K562 (cell line): Measurements from ENCODE around the gene IL23A. TPM values are rescaled to one million over a fixed set of nuclear protein-coding genes. Genes with fewer than 3 reads are reported as not detected.

Experiments used
- ATF4 ChIP-seq: fragments of 450-650 bp; formaldehyde crosslinking; IDR thresholded peaks from 2 replicates; pipeline ENCODE4 v1.4.0; 2022; ENCODE audit warnings: mild to moderate bottlenecking, moderate library complexity
- C11orf30 ChIP-seq: fragments of 450-650 bp; IDR thresholded peaks from 2 replicates; pipeline ENCODE4 v1.6.1; 2016; ENCODE audit warnings: low read depth, mild to moderate bottlenecking
- CSDE1 ChIP-seq, 2 experiments: fragments of 450-650 bp; IDR thresholded peaks; 2 replicates each; pipeline ENCODE4 v1.6.1; 2016; ENCODE audit warnings: mild to moderate bottlenecking in 1 of 2
- EHMT2 ChIP-seq: fragments of 450-650 bp; IDR thresholded peaks from 2 replicates; pipeline ENCODE4 v1.6.1; 2018; ENCODE audit warnings: antibody characterized with exemption
- ESRRA ChIP-seq: fragments of 450-650 bp; IDR thresholded peaks from 2 replicates; pipeline ENCODE4 v1.6.1; 2014; ENCODE audit warnings: low read depth, mild to moderate bottlenecking, moderate library complexity, borderline replicate concordance
- IFI16 ChIP-seq: fragments of 250-450 bp; sonication (Bioruptor Pico); IDR thresholded peaks from 2 replicates; pipeline ENCODE4 v2.1.2; 2022; ENCODE audit warnings: mild to moderate bottlenecking, inconsistent platforms
- KAT8 ChIP-seq: fragments of 450-650 bp; IDR thresholded peaks from 2 replicates; pipeline ENCODE4 v1.6.1; 2016; ENCODE audit warnings: low read depth, mild to moderate bottlenecking
- KLF16 ChIP-seq: IDR thresholded peaks from 2 replicates; pipeline ENCODE4 v1.6.1; 2016; ENCODE audit warnings: antibody characterized with exemption
- L3MBTL2 ChIP-seq: fragments of 450-650 bp; IDR thresholded peaks from 2 replicates; pipeline ENCODE4 v1.6.1; 2016; ENCODE audit warnings: mild to moderate bottlenecking, moderate library complexity
- LEF1 ChIP-seq: fragments of 450-650 bp; IDR thresholded peaks from 2 replicates; pipeline ENCODE4 v1.6.1; 2016; ENCODE audit warnings: mild to moderate bottlenecking
- MAX ChIP-seq: sonication (generic); formaldehyde crosslinking; IDR thresholded peaks from 2 replicates; pipeline ENCODE4 v1.9.0; 2022; ENCODE audit warnings: mild to moderate bottlenecking, missing genetic modification reagents
- PBX2 ChIP-seq, 2 experiments: IDR thresholded peaks in 1 of 2; conservative IDR thresholded peaks in 1 of 2; 2 replicates each; pipeline ENCODE4 v1.6.1; 2016; ENCODE audit warnings: low read depth in 2 of 2, mild to moderate bottlenecking in 1 of 2, missing compliant biosample characterization in 1 of 2, missing genetic modification characterization in 1 of 2, moderate library complexity in 1 of 2
- POLR2AphosphoS2 ChIP-seq: IDR thresholded peaks from 2 replicates; pipeline ENCODE4 v1.6.1; 2012; ENCODE audit warnings: low read length, improper control_type of control experiment
- RBM34 ChIP-seq: fragments of 200-400 bp; formaldehyde crosslinking; IDR thresholded peaks from 2 replicates; pipeline ENCODE4 v1.6.1; 2018; ENCODE audit warnings: low read length, borderline replicate concordance; ENCODE audit not compliant: insufficient read depth
- RERE ChIP-seq: sonication (generic); formaldehyde crosslinking; IDR thresholded peaks from 2 replicates; pipeline ENCODE4 v1.8.0; 2023; ENCODE audit warnings: missing genetic modification reagents, mild to moderate bottlenecking, borderline replicate concordance
- ZNF408 ChIP-seq: fragments of 250-450 bp; sonication (Bioruptor Pico); IDR thresholded peaks from 2 replicates; pipeline ENCODE4 v1.4.0; 2020; ENCODE audit warnings: low read depth, mild to moderate bottlenecking, moderate library complexity
- polyA plus RNA-seq, 8 experiments: library from polyadenylated mRNA; depleted of rRNA in 4 of 8; stranded (reverse) in 5 of 8; unstranded in 3 of 8; fragments of >200 nt; fragmentation: Nextera tagmentation in 2 of 8; fragmentation: Illumina TruSeq in 1 of 8; extraction: Ambion mirVana in 2 of 8; extraction: Trizol in 1 of 8; gene quantifications; 2 replicates each; pipeline versions ENCODE4 v1.2.1 to v1.2.3, GENCODE V29; 2011 to 2014; ENCODE audit warnings: inconsistent platforms in 1 of 8, missing spikeins in 1 of 8
- total RNA-seq, 7 experiments: library from RNA; depleted of rRNA in 6 of 7; stranded (reverse); fragments of >200 nt in 6 of 7; fragmentation: Illumina TruSeq in 2 of 7; extraction: Trizol in 2 of 7; gene quantifications; 2 replicates each; pipeline versions ENCODE4 v1.2.1 to v1.2.3, GENCODE V29; 2011 to 2021; ENCODE audit warnings: low replicate concordance in 1 of 7

IL23A gene
- total and polyA plus RNA-seq, 9 of the 15 experiments (the other 6 are each of a cell fraction or from before 2014, with no cell fraction given), result 4.4 to 37.2 (median 9.6) TPM

- no peak for TF ChIP-seq RERE (CRISPR knock-in tag)
- TF ChIP-seq EHMT2, result no peak
- no peak for TF ChIP-seq ATF4 (CRISPR knock-in tag)
- TF ChIP-seq POLR2AphosphoS2, result no peak
- TF ChIP-seq PBX2 (CRISPR knock-in tag; IDR thresholded peaks at IDR 0.05; ENCODE audit: low read depth), result peak; percentile 30; the same call in 1 of the 2 replicates
- peak; percentile 81 for TF ChIP-seq PBX2 (tag; conservative IDR thresholded peaks at IDR 0.05; ENCODE audit: low read depth)
- no peak for TF ChIP-seq KAT8
- TF ChIP-seq ZNF408 (CRISPR knock-in tag), result no peak
- TF ChIP-seq L3MBTL2, result peak; percentile 93
- no peak for TF ChIP-seq RBM34
- peak; percentile 64; the same call in 1 of the 2 replicates for TF ChIP-seq ESRRA
- TF ChIP-seq IFI16 (CRISPR knock-in tag), result no peak
- 0 out of 2 replicates have a peak, but pooled peaks have one; percentile 28 for TF ChIP-seq MAX (CRISPR knock-in tag)
- TF ChIP-seq LEF1, result no peak
- TF ChIP-seq CSDE1 (IDR thresholded peaks at IDR 0.05), result no peak
- TF ChIP-seq KLF16, result no peak
- TF ChIP-seq C11orf30, result 0 out of 2 replicates have a peak, but pooled peaks have one; percentile 48
Observed at GRCh38 chr12:56359851-56360767, 21.4 kb downstream of the IL23A start, which contains the start of gene STAT2 (continued).
